Raji (cell line): ENCODE data around the gene NRG3.

Experiments used
- POLR2A ChIP-seq: IDR thresholded peaks from 2 replicates; pipeline ENCODE4 v1.6.1; 2011; ENCODE audit warnings: low read depth, low read length, control low read depth; ENCODE audit not compliant: insufficient read depth

Gene NRG3

DNA sequence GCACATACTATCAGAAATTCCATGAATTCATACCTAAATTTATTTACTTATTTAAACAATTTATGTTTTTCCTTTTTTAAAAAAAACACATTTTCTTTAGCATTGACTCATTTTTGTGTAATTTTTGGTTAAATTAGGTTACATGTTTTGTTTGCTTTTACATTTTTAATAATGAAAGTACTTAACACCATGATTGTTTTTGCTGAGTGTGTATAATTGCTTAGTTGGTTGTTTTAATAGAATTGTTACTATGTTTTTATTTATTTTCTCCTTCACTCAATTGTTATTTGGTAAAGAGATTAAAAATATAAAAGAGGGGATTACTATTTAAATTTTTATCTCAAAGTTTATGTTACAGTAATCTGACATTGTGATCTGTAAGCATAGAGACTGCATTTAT, 508.4 kb downstream of the NRG3 start:
- TF ChIP-seq POLR2A = no peak

DNA sequence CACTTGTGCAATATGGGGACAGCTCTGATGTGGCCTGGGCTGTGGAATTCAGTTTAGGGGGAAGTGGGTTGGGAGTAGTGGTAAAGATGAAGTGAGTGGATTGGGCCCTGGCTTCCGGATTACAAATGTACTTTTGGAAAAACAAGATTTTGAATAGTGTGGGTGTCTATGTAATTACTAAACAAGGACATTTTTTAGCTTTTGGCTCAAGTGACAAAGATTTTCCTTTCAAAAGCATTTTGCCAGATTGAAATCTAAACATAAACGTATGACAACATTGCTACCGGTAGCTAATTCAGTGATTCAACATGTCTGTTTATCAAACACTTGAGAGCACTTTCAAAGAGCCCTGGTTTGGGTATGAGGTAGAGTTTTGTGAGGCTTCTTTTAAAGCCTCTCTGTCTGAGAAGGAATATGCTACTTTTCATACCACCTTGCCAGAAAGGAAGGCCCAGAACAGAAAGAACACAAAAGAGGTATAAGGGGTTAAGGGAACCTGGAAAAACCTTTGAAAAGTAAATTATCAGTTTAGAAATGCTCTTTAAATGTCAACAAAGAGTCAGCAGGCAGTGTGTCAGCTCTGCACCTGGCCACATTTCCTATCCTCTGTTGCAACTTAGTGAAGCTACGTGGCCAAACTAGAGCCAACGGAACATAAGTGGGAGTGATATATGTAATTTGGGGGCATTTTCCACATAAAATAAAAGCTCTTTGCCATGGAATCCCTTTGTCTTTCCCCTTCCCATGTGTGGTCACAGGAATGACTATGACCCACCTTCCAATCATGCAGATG, 516.1 kb downstream of the NRG3 start:
- no peak for TF ChIP-seq POLR2A

DNA sequence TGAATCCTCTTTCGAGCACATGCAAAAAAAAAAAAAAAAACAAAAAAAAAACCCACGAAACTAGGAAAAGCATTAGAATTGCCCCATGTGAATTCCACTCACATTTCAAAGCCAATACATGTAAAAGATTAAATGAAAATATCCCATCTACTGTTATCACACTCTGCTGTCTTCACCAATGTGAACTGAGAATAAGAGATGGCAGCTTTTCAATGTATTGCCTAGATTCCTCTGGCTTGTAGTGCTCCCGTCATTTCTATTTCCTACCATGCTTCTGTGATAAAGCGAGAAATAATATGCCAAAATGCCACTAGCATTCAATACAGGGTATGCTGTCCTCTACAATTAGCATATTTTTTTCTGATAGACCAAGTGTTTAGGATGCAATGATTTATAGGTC, 517.0 kb downstream of the NRG3 start:
- no peak for TF ChIP-seq POLR2A

DNA sequence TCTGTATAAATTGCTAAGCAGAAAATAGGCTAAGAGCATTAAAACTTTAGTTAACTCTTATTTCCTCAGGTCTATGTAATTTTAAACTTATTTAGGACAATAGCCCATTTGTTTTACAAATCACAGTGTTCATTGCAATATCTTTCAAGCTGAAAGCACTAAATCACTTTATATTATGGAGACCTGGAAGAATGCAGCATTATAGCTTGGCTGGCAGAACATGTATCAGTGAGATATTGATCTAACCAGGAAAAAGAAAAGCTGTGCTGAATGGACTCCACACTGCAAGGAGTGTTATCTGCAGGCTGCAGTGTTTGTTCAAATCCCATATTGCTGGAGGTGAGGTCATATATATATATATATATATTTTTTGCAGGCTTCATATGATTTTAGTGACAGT, 517.5 kb downstream of the NRG3 start:
- TF ChIP-seq POLR2A = no peak

DNA sequence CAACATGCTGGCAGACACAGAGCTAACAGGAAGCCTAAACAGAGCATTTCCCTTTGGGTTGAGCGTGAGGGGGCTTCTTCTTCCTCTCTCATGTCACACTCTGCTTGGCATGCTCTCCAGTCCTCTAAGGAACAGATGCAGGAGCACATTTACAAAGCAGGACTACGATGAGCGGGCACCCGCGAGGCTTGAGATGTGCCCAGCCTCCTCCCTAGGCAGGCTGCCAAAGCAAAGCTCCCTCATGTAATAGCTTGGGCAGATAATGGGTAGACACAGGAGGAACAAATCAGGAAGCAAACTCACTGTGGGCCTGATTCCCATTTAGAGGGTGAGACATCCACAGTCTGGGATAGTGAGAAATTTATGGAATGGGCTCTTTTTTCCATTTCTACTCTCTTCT, 519.1 kb downstream of the NRG3 start:
- TF ChIP-seq POLR2A = no peak

DNA sequence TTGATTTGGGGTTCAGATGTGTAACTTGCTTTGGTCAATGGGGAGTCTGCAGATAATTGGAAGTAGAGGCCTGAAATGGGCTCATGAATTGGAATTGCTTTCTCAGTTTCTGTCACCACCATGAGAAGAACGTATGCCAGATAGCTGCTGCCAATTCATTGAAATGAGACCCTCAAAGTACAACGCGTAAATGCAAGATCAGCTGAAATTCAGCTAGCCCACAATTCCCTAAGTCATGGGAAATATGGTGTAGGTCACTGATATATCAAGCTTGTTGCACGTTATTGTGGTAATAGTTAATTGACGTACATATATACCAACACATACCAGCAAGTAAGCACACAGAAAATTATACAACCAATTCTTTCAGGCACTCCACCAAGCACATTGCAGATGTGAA, 520.0 kb downstream of the NRG3 start:
- no peak for TF ChIP-seq POLR2A

DNA sequence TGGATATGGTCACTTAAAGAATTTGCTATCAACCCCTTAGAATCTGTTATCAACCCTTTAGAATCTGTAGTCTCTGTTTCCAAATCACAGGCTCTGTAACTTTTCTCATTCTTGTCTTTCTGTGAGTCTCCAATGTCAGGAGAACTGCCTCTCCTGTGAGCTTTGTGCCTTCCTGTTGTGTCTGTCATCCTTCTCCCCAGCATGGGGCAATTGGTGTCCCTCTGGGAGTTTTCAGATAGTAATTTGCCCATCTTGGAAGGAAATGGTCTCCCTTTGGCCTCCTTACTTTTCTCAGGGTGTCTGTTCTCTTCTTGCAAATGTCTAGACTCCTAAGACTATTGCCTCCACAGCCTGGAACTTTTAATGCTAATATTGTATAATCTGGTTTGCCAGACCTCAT, 521.9 kb downstream of the NRG3 start:
- no peak for TF ChIP-seq POLR2A

DNA sequence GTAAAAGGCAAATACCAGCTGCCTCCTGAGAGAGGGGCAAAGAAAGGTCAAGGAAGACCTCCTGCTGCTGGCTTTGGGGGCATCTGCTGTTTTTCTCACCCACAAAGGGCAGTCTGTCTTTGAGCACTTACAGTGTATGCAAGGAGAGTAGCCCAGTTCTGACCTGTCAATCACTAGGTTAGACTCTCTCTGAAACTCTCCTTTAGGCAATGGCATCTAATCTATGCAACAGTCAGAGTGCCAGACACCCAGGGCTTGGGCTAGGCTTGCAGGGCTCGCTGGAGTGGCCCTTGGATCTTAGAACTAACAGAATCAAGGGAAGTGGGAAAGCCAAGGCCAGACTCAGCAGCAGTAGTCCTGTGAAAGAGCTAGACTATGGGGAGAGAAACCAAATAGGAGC, 522.9 kb downstream of the NRG3 start:
- TF ChIP-seq POLR2A = no peak

DNA sequence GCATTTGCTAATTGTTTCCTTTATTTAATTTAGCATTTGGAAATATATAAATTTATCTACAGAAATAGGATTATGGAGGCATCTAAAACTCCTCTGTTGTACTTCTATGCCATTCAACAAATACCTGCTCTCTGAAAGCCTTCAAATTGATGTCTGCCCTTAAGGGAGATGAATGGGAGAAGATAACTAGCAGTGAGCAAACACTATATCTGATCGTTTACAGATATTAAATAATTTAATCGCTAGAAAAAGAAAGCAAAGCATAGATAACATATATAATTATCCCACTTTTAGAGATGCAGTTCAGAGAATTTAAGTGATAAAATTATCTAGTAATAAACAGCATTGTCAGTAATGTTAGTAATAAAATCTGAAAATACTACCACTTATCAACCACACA, 524.9 kb downstream of the NRG3 start:
- TF ChIP-seq POLR2A = no peak

DNA sequence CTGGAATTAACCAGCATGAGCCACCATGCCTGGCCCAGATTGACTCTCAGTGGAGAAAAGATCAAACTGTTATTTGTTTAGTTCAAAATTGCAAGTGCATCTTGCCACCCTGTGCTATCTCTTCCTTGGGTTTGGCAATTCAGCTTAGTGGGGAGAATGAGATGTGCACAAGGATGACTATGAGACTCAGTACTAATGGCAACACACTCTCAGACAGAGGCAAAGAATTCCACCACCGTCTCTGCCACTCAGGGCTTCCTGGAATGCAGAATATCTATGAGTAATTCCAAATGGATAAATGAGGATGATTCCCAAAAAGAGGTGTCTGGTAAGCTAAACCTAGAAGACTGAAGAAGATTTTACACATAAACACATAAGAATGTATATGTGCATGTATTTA, 525.8 kb downstream of the NRG3 start:
- TF ChIP-seq POLR2A = no peak

DNA sequence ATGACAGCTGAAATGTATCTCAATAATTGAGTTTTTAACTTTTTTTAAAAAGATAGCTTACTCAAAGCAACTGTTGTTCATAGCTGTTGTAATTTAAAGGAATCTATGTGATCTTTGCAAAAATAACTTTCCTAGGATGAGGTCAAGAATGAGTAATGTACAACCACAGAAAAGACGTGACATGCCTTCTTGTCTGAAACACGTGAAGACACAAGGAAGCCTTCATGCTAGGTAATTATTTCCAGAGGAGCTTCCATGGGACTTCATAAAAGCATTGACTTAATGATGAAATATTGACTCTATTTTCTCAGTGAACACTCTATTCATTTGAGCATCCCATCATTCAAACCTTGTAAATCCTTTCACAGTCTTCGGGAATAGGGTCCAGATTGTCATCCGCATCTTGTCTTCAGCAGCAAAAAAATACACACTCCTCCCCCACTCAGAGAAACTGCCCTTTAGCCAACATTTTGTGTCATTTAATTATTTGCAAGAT, 528.0 kb downstream of the NRG3 start:
- TF ChIP-seq POLR2A = no peak

DNA sequence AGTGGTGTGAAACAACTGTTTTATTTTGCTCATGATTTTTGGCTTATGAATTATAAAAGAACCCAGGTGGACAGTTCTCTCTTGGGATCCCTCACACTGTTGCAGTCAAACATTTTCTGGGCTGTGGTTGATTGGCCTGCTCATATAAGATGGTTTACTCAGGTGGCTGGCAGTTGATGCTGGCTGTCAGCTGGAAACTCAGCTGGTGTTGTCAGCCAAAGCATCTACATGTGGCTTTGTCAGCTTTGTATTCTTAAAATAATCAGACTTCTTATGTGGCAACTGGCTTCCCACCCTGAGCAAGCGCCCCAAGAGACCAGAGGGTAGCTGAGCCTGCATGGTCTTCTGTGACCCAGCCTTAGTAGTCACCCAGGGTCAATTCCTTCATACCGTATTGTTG, 534.7 kb downstream of the NRG3 start:
- no peak for TF ChIP-seq POLR2A

DNA sequence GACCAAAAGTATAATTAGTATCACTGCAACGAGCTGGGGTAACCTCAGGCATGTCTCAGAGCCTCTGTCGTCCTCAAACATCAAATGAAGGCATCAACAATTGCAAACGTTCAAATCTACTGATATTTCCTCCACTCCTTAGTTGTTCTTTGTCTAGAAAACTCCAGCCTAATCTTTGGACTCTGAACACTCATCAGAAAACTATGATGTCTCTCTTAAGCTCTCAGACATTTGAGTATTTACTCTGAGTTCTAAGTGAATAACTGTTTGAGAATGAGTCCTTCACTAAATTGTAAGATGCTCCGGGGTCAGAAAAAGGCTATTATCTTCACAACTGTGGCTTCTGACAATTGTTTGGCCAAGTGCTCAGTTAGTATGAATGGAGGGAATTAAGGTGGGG, 536.4 kb downstream of the NRG3 start:
- TF ChIP-seq POLR2A = no peak

DNA sequence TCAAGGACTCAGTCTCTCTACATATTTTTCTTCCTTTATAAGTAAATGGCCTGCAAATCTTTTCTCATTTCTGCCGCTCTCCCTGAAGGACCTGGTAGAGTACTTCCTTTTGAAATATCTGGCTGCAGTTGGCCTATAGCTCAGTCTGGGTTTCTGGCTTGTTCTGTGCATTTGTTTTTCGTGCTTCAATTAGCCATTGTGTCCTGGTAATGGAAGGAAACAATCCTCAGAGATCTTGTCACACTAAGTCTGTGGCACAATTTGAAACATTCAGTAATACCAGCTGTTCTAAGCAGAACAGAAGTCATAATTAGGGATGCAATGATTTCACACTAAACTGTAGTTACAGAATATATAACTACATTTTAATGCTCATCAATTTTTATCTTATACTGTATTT, 545.0 kb downstream of the NRG3 start:
- TF ChIP-seq POLR2A = no peak

DNA sequence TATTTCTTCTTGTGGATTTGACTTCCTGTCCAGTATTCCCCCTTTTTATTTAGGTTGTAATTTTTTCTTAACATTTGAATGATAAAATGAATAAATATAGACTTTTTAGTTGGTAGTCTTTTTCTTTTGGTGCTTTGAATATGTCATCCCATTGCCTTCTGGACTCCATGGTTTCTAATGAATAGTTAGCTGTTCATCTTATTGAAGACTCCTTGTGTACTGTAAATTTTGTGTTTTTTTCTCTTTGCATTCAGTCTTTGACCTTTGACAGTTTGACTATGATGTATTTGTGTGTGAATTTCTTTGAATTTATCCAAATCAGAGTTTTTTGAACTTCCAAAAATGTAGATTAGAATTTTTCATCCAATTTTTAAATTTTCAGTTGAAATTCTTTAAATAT, 554.3 kb downstream of the NRG3 start:
- TF ChIP-seq POLR2A = no peak

DNA sequence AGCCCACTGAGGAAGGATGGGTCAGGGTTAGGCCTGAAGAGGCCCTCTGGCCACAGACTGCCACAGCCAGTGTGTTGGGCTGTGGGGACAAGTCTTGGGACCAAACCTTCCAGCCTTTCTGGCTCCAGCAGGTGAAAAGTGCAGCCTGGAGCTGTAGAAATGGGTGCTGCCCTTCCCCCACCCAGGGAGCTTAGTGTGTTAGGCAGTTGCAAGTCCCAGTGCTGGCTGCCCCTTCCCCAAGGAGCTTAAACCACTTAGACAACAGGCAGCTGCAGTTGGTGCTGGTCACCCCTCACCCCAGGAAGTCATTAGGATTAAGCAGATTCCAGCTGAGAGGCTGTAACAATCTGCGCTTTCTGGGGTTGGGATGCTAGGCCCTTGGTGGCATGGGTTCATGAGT, 563.3 kb downstream of the NRG3 start:
- no peak for TF ChIP-seq POLR2A

DNA sequence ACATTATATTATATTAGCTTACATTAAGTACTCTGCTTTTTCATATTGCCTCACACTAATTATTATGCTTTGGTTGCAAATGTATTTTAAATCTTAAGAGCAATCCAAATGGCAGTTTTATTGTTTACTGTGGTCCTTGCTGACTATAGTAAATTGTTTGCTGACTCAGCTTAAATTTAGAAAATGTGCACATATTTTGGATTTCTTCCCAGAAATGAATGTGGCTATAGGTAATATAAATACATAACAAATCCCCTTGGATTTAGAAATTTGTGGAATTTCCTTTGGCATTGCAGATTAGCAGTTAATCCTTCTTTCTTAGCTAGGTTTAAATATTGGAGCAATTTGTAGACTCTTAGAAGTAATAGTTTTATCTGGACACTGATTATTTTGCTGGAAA, 565.8 kb downstream of the NRG3 start:
- no peak for TF ChIP-seq POLR2A
